Measurements from ENCODE around the gene MIPOL1.
A peak's percentile ranks its signal among the peaks of the same experiment; 100 is the strongest.

DNA sequence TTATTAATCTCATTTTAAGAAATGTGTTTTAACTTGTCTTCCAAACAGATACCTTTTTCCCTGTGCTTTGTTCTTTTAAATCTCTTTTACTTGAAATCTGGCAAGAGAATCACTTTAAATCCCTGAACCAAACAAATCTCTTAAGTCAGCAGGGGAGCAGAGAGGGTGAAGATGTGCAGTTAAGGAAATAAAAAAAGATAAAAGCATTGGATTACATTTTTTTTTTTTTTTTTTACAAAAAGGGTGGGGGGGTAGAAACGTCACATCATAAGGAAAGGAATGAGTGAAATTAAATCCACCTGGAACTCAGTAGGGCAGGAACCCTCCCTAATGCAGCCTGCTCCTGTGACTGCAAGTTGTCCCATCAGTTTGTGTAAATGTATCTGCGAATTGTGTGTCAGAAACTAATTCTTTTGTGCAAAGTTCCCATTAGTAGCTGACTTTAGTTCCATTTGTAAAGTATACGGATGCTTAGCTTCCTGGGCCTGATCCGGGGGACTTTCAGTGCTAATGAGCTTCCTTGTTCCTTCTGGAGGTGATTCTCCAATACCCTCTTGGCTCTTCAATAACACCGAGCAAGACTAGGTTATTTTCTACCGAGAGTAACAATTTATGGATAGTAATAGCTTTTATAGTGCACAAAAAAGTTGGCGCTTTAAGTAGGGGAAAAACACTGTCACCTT, 399.2 kb downstream of the MIPOL1 start:
- TF ChIP-seq, protein P1, sequence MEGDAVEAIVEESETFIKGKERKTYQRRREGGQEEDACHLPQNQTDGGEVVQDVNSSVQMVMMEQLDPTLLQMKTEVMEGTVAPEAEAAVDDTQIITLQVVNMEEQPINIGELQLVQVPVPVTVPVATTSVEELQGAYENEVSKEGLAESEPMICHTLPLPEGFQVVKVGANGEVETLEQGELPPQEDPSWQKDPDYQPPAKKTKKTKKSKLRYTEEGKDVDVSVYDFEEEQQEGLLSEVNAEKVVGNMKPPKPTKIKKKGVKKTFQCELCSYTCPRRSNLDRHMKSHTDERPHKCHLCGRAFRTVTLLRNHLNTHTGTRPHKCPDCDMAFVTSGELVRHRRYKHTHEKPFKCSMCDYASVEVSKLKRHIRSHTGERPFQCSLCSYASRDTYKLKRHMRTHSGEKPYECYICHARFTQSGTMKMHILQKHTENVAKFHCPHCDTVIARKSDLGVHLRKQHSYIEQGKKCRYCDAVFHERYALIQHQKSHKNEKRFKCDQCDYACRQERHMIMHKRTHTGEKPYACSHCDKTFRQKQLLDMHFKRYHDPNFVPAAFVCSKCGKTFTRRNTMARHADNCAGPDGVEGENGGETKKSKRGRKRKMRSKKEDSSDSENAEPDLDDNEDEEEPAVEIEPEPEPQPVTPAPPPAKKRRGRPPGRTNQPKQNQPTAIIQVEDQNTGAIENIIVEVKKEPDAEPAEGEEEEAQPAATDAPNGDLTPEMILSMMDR (IDR thresholded peaks at IDR 0.05), result no peak
- peak in 1 of 3 donors; percentile 9 for TF ChIP-seq POLR2AphosphoS5 (IDR thresholded peaks at IDR 0.05)
